ENCODE data around the gene PTGFRN. TPM values are rescaled to one million over a fixed set of nuclear protein-coding genes. Genes with fewer than 3 reads are reported as not detected.

The PTGFRN gene
- total and polyA plus RNA-seq, 9 donors = 22.9 to 106 (median 65.8) TPM

GRCh38 chr1:116910379-116911187, 867 bp downstream of the PTGFRN start:
- H3K4me3 ChIP-seq = peak overlapping the region; percentile 54
- peaks cover 8% of the 10 kb centered on the region for H3K4me1 ChIP-seq (ENCODE audit: insufficient read depth)
- intact Hi-C loops (cut with DNase I) = loop anchor here in 1 of 4 donors (10.0 kb wide), 1 partner anchor 536 kb away; the partner anchor contains the start of gene ATP1A1
- no peaks in the 10 kb centered on the region for H3K36me3 ChIP-seq
- no peaks in the 10 kb centered on the region for H3K27me3 ChIP-seq
- H3K9me3 ChIP-seq = no peaks in the 10 kb centered on the region
- peak; percentile 36 to 69 (median 51) for DNase-seq
- WGBS, 3 donors = 3 to 5% (median 4%) methylated on average over 45 to 64 of the region's 64 CpGs
- peak overlapping the region; percentile 77 to 86 for H3K27ac ChIP-seq
- TF ChIP-seq POLR2A (IDR thresholded peaks at IDR 0.05) (no peak), EP300 (IDR thresholded peaks at IDR 0.05) (no peak)
- TF ChIP-seq, protein P1, sequence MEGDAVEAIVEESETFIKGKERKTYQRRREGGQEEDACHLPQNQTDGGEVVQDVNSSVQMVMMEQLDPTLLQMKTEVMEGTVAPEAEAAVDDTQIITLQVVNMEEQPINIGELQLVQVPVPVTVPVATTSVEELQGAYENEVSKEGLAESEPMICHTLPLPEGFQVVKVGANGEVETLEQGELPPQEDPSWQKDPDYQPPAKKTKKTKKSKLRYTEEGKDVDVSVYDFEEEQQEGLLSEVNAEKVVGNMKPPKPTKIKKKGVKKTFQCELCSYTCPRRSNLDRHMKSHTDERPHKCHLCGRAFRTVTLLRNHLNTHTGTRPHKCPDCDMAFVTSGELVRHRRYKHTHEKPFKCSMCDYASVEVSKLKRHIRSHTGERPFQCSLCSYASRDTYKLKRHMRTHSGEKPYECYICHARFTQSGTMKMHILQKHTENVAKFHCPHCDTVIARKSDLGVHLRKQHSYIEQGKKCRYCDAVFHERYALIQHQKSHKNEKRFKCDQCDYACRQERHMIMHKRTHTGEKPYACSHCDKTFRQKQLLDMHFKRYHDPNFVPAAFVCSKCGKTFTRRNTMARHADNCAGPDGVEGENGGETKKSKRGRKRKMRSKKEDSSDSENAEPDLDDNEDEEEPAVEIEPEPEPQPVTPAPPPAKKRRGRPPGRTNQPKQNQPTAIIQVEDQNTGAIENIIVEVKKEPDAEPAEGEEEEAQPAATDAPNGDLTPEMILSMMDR (IDR thresholded peaks at IDR 0.05) = no peak

DNA sequence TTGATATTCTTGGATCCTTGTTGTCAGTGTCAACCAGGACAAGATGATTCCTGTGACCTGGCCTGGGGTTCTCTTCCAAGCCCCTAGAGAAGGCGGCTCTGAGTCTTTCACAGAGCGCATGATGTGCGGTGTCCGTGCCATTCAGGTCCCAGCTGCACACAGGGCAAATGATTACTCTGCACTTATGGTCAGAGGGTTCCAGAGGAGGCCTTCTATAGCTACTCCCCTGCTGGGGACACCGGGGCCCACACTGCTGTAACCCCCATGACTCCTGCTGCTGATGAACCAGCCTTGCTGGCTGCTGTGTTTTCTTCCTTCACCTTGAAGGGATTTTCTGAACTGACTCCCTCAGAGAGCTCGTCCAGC, 1.5 kb downstream of the PTGFRN start:
- 78 to 88% (median 87%) methylated on average over 6 of the region's 6 CpGs for WGBS, 3 donors
- no peaks in the 10 kb centered on the region for H3K27me3 ChIP-seq
- DNase-seq = peak in 1 of 5 donors; percentile 26
- no peaks in the 10 kb centered on the region for H3K36me3 ChIP-seq
- intact Hi-C loops (cut with DNase I) = loop anchor here in 1 of 4 donors (10.0 kb wide), 1 partner anchor 536 kb away; the partner anchor contains the start of gene ATP1A1
- H3K4me1 ChIP-seq (ENCODE audit: insufficient read depth) = peaks cover 9% of the 10 kb centered on the region
- TF ChIP-seq POLR2A (IDR thresholded peaks at IDR 0.05) (no peak), EP300 (IDR thresholded peaks at IDR 0.05) (no peak)
- TF ChIP-seq, protein P1 (IDR thresholded peaks at IDR 0.05) = no peak
- H3K9me3 ChIP-seq = no peaks in the 10 kb centered on the region
- H3K4me3 ChIP-seq = peak overlapping the region; percentile 54
- H3K27ac ChIP-seq = peak overlapping the region in 1 of 2 donors; percentile 77

GRCh38 chr1:116911779-116912469, 2.2 kb downstream of the PTGFRN start:
- peak overlapping the region; percentile 1 for H3K4me3 ChIP-seq
- no peak for TF ChIP-seq POLR2A (IDR thresholded peaks at IDR 0.05)
- TF ChIP-seq EP300 (IDR thresholded peaks at IDR 0.05) = no peak
- TF ChIP-seq, protein P1 (IDR thresholded peaks at IDR 0.05) = no peak
- peaks cover 16% of the 10 kb centered on the region for H3K4me1 ChIP-seq (ENCODE audit: insufficient read depth)
- intact Hi-C loops (cut with DNase I) = loop anchor here in 1 of 4 donors (10.0 kb wide), 1 partner anchor 537 kb away; the partner anchor contains the start of gene ATP1A1
- no peaks in the 10 kb centered on the region for H3K27me3 ChIP-seq
- 85 to 93% (median 85%) methylated on average over 6 of the region's 6 CpGs for WGBS, 3 donors
- H3K36me3 ChIP-seq = no peaks in the 10 kb centered on the region
- no peaks in the 10 kb centered on the region for H3K9me3 ChIP-seq
- no peak for DNase-seq
- no peak overlapping the region for H3K27ac ChIP-seq

GRCh38 chr1:116912846-116913245, 3.1 kb downstream of the PTGFRN start:
- 96 to 98% (median 97%) methylated on average over 2 of the region's 2 CpGs for WGBS, 3 donors

More at GRCh38 chr1:116912846-116913245, 3.1 kb downstream of the PTGFRN start:
- Histone ChIP-seq H3K9me3 (no peaks in the 10 kb centered on the region), H3K4me1 (ENCODE audit: insufficient read depth) (peaks cover 18% of the 10 kb centered on the region), H3K36me3 (no peaks in the 10 kb centered on the region), H3K27ac (no peak overlapping the region), H3K4me3 (no peak overlapping the region), H3K27me3 (no peaks in the 10 kb centered on the region)
- intact Hi-C loops (cut with DNase I) = loop anchor here in 1 of 4 donors (10.0 kb wide), 1 partner anchor 538 kb away; the partner anchor contains the start of gene ATP1A1
- no peak for DNase-seq
- no peak for TF ChIP-seq EP300 (IDR thresholded peaks at IDR 0.05)
- TF ChIP-seq, protein P1 (IDR thresholded peaks at IDR 0.05) = no peak
